GM21526 (cell line): ENCODE results near the gene SMIM26.

Source experiments
- ATAC-seq: cut with Tn5 transposase; IDR thresholded peaks from one replicate; pipeline ENCODE4 v1.9.1; 2021; ENCODE audit warnings: moderate library complexity; ENCODE audit not compliant: unreplicated experiment, low FRiP score

The SMIM26 gene

GRCh38 chr20:18578581-18578980, 11.3 kb downstream of the SMIM26 start:
- ATAC-seq = no peak

- ATAC-seq = no peak
These were observed 12.8 kb downstream of the SMIM26 start for GRCh38 chr20:18580012-18580411.

- ATAC-seq = no peak
These were observed 17.9 kb downstream of the SMIM26 start for GRCh38 chr20:18585134-18585533.

- ATAC-seq = peak; percentile 91
These were observed 20.7 kb downstream of the SMIM26 start, which contains the start of gene DTD1 for GRCh38 chr20:18587665-18588573. Gene DTD1, plus strand, starts transcription at chr20:18588054. Its CDS starts 19 bp downstream, at chr20:18588073.

- ATAC-seq = no peak
These were observed 21.3 kb downstream of the SMIM26 start for GRCh38 chr20:18588574-18588933.

GRCh38 chr20:18589941-18590674, 22.9 kb downstream of the SMIM26 start:
- ATAC-seq = no peak

- ATAC-seq = no peak
These were observed 29.0 kb downstream of the SMIM26 start for GRCh38 chr20:18596270-18596669.

- no peak for ATAC-seq
These were observed 42.5 kb downstream of the SMIM26 start for GRCh38 chr20:18609741-18610140.

GRCh38 chr20:18611492-18611891, 44.3 kb downstream of the SMIM26 start:
- ATAC-seq = no peak

GRCh38 chr20:18613553-18613952, 46.3 kb downstream of the SMIM26 start:
- ATAC-seq = no peak

GRCh38 chr20:18614244-18614643, 47.0 kb downstream of the SMIM26 start:
- no peak for ATAC-seq

- ATAC-seq = no peak
These were observed 47.9 kb downstream of the SMIM26 start for GRCh38 chr20:18615020-18615650.
